Activated CD8-positive, alpha-beta memory T cell treated with anti-CD3 and anti-CD28 coated beads, Interleukin-2, amount 50 U/mL, for 24 hours (primary cell): ENCODE results near the gene DACT2.

Experiments used
- DNase-seq: peaks from one replicate; pipeline ENCODE4 v3.0.0-alpha.2; 2020; ENCODE audit errors: extremely low read depth

DACT2 gene

GRCh38 chr6:168263351-168263905 is 56.1 kb downstream of the DACT2 start:
- DNase-seq = no peak

- DNase-seq = no peak
Measured at GRCh38 chr6:168261234-168261633, 58.3 kb downstream of the DACT2 start.

GRCh38 chr6:168260420-168260987 is 59.1 kb downstream of the DACT2 start:
- no peak for DNase-seq

GRCh38 chr6:168258795-168259194 is 60.8 kb downstream of the DACT2 start:
- DNase-seq = no peak

GRCh38 chr6:168256940-168257339 is 62.6 kb downstream of the DACT2 start:
- DNase-seq = no peak
